IMR-90 (cell line): Measurements from ENCODE around the gene OR2T33. TPM values are rescaled to one million over a fixed set of nuclear protein-coding genes. Genes with fewer than 3 reads are reported as not detected.

Source experiments
- ATAC-seq: fragments of 200-7000 bp; cut with Tn5 transposase; 2 replicates; pipeline ENCODE4 v1.9.1; 2020; ENCODE audit warnings: low read depth, mild to moderate bottlenecking, moderate library complexity
- BruUV-seq: library from RNA; stranded (reverse); fragments of 400-500 nt; replicated peaks from 2 replicates; lab custom pipeline; 2021; lab: Mats Ljungman, UMichigan
- CTCF ChIA-PET: fragments of 300-600 bp; formaldehyde crosslinking; extraction: SDS; loops from one replicate; lab custom pipeline; 2021; ENCODE audit warnings: antibody characterized with exemption; lab: Yijun Ruan, JAX
- POLR2A ChIA-PET: fragments of 300-600 bp; sonication (Branson Sonifier 250); formaldehyde crosslinking; loops from one replicate; lab custom pipeline; 2022; ENCODE audit warnings: antibody characterized with exemption; ENCODE audit not compliant: unreplicated experiment; lab: Charles Lee
- DNase-seq: peaks from one replicate; pipeline ENCODE4 v3.0.0; 2013
- H2AFZ ChIP-seq: replicated peaks from 2 replicates; pipeline ENCODE3; 2013; ENCODE audit warnings: low read length, mild to moderate bottlenecking; ENCODE audit not compliant: poor library complexity
- H2AK5ac ChIP-seq: 2 replicates; pipeline ENCODE4 v1.6.1; 2013; ENCODE audit warnings: low read depth, low read length, inconsistent platforms
- H2AK9ac ChIP-seq: replicated peaks from 2 replicates; pipeline ENCODE3; 2013; ENCODE audit warnings: mild to moderate bottlenecking, low read depth, low read length, moderate library complexity; ENCODE audit not compliant: poor library complexity
- H2BK120ac ChIP-seq: 2 replicates; pipeline ENCODE4 v1.6.1; 2013; ENCODE audit warnings: low read depth, low read length, inconsistent platforms
- H2BK15ac ChIP-seq: 3 replicates; pipeline ENCODE4 v1.6.1; 2013; ENCODE audit warnings: low read depth, low read length, inconsistent platforms
- H2BK20ac ChIP-seq: 2 replicates; pipeline ENCODE4 v1.6.1; 2013; ENCODE audit warnings: low read depth, mild to moderate bottlenecking, inconsistent platforms, low read length, moderate library complexity
- H2BK5ac ChIP-seq: 2 replicates; pipeline ENCODE4 v1.6.1; 2013; ENCODE audit warnings: mild to moderate bottlenecking, low read depth, low read length, inconsistent platforms; ENCODE audit not compliant: poor library complexity, severe bottlenecking
- H3K14ac ChIP-seq: replicated peaks from 2 replicates; pipeline ENCODE4 v1.6.1; 2013; ENCODE audit warnings: low read depth, low read length, inconsistent platforms
- H3K18ac ChIP-seq: 2 replicates; pipeline ENCODE4 v1.6.1; 2013; ENCODE audit warnings: low read depth, low read length, control low read depth
- H3K23ac ChIP-seq: 2 replicates; pipeline ENCODE4 v1.6.1; 2013; ENCODE audit warnings: low read depth, low read length, inconsistent platforms
- H3K27ac ChIP-seq: 2 replicates; pipeline ENCODE4 v1.5.1; 2013; ENCODE audit warnings: mild to moderate bottlenecking, control low read depth, low read length; ENCODE audit not compliant: insufficient read depth
- H3K27me3 ChIP-seq: 2 replicates; pipeline ENCODE4 v1.6.1; 2013; ENCODE audit warnings: low read length; ENCODE audit not compliant: control insufficient read depth, insufficient read depth
- H3K36me3 ChIP-seq: 2 replicates; pipeline ENCODE4 v1.6.1; 2013; ENCODE audit warnings: low read length, mixed read lengths; ENCODE audit not compliant: control insufficient read depth, insufficient read depth
- H3K4ac ChIP-seq: 2 replicates; pipeline ENCODE4 v1.6.1; 2013; ENCODE audit warnings: low read depth, low read length, inconsistent platforms
- H3K4me1 ChIP-seq: 2 replicates; pipeline ENCODE4 v1.6.1; 2013; ENCODE audit warnings: low read length, mixed read lengths; ENCODE audit not compliant: control insufficient read depth, insufficient read depth
- H3K4me2 ChIP-seq: 2 replicates; pipeline ENCODE4 v1.6.1; 2013; ENCODE audit warnings: low read depth, mild to moderate bottlenecking, control low read depth, low read length, moderate library complexity
- H3K4me3 ChIP-seq: 2 replicates; pipeline ENCODE4 v1.5.1; 2013; ENCODE audit warnings: low read depth, mild to moderate bottlenecking, control low read depth, low read length, moderate library complexity; ENCODE audit not compliant: insufficient read depth
- H3K56ac ChIP-seq: 2 replicates; pipeline ENCODE4 v1.6.1; 2013; ENCODE audit warnings: low read length, inconsistent platforms; ENCODE audit not compliant: insufficient read depth; ENCODE audit errors: extremely low read depth
- H3K79me1 ChIP-seq, 2 experiments: 2 replicates each; pipeline ENCODE4 v1.6.1; 2013; ENCODE audit warnings: low read length in 2 of 2, inconsistent platforms in 1 of 2, low read depth in 1 of 2
- H3K9ac ChIP-seq: 2 replicates; pipeline ENCODE4 v1.6.1; 2013; ENCODE audit warnings: low read depth, low read length, control low read depth
- H3K9me1 ChIP-seq: 2 replicates; pipeline ENCODE4 v1.6.1; 2013; ENCODE audit warnings: low read length, inconsistent platforms; ENCODE audit not compliant: insufficient read depth
- H3K9me3 ChIP-seq: 2 replicates; pipeline ENCODE4 v1.6.1; 2013; ENCODE audit warnings: low read length; ENCODE audit not compliant: control insufficient read depth, insufficient read depth
- H4K20me1 ChIP-seq: 2 replicates; pipeline ENCODE4 v1.6.1; 2013; ENCODE audit warnings: low read length, inconsistent platforms; ENCODE audit not compliant: insufficient read depth
- H4K5ac ChIP-seq: 2 replicates; pipeline ENCODE4 v1.6.1; 2013; ENCODE audit warnings: mild to moderate bottlenecking, low read depth, low read length, control low read depth
- H4K8ac ChIP-seq, 2 experiments: 2 replicates each; pipeline ENCODE4 v1.6.1; 2013; ENCODE audit warnings: low read depth in 2 of 2, low read length in 2 of 2, control low read depth in 1 of 2, inconsistent platforms in 1 of 2
- H4K91ac ChIP-seq: 2 replicates; pipeline ENCODE4 v1.6.1; 2013; ENCODE audit warnings: low read depth, low read length, inconsistent platforms; ENCODE audit not compliant: insufficient read depth
- BHLHE40 ChIP-seq: fragments of 150-350 bp; IDR thresholded peaks from 2 replicates; pipeline ENCODE4 v1.6.1; 2016; ENCODE audit warnings: mild to moderate bottlenecking, low read depth, low read length
- CEBPB ChIP-seq: IDR thresholded peaks from 2 replicates; pipeline ENCODE4 v1.6.1; 2012; ENCODE audit warnings: low read depth, low read length, improper control_type of control experiment
- CHD1 ChIP-seq: IDR thresholded peaks from 2 replicates; pipeline ENCODE4 v1.6.1; 2012; ENCODE audit warnings: low read depth, low read length, improper control_type of control experiment
- CTCF ChIP-seq: conservative IDR thresholded peaks from 2 replicates; pipeline ENCODE4 v1.5.1; 2012; ENCODE audit warnings: mild to moderate bottlenecking, low read depth, low read length, improper control_type of control experiment
- ELK1 ChIP-seq: fragments of 150-350 bp; IDR thresholded peaks from 2 replicates; pipeline ENCODE4 v1.6.1; 2016; ENCODE audit warnings: low read depth, mild to moderate bottlenecking, low read length, moderate library complexity, borderline replicate concordance
- MAFK ChIP-seq: IDR thresholded peaks from 2 replicates; pipeline ENCODE4 v1.6.1; 2012; ENCODE audit warnings: low read depth, low read length, improper control_type of control experiment
- MAZ ChIP-seq: IDR thresholded peaks from 2 replicates; pipeline ENCODE4 v1.6.1; 2012; ENCODE audit warnings: low read depth, mild to moderate bottlenecking, low read length, improper control_type of control experiment, moderate library complexity, borderline replicate concordance
- MXI1 ChIP-seq: IDR thresholded peaks from 2 replicates; pipeline ENCODE4 v1.6.1; 2012; ENCODE audit warnings: low read depth, mild to moderate bottlenecking, low read length, moderate library complexity, borderline replicate concordance
- NFE2L2 ChIP-seq: fragments of 150-350 bp; IDR thresholded peaks from 2 replicates; pipeline ENCODE4 v1.6.1; 2016; ENCODE audit warnings: low read depth, mild to moderate bottlenecking, low read length
- POLR2A ChIP-seq: IDR thresholded peaks from 2 replicates; pipeline ENCODE4 v1.6.1; 2012; ENCODE audit warnings: mild to moderate bottlenecking, low read depth, low read length
- RAD21 ChIP-seq: IDR thresholded peaks from 2 replicates; pipeline ENCODE4 v1.6.1; 2012; ENCODE audit warnings: low read length, improper control_type of control experiment
- RCOR1 ChIP-seq: IDR thresholded peaks from 2 replicates; pipeline ENCODE4 v1.6.1; 2012; ENCODE audit warnings: mild to moderate bottlenecking, low read length, improper control_type of control experiment; ENCODE audit not compliant: insufficient replicate concordance
- RFX5 ChIP-seq: IDR thresholded peaks from 2 replicates; pipeline ENCODE4 v1.8.0; 2012; ENCODE audit warnings: low read depth, mild to moderate bottlenecking, low read length, moderate library complexity
- SMC3 ChIP-seq: fragments of 150-350 bp; IDR thresholded peaks from 2 replicates; pipeline ENCODE4 v1.6.1; 2016; ENCODE audit warnings: low read depth, mild to moderate bottlenecking, antibody characterized with exemption, low read length, moderate library complexity
- USF2 ChIP-seq: fragments of 150-350 bp; IDR thresholded peaks from 2 replicates; pipeline ENCODE4 v1.6.1; 2017; ENCODE audit warnings: mild to moderate bottlenecking, antibody characterized with exemption, low read length, low read depth
- WGBS, 2 experiments: methylation state at CpG; one replicate each; pipeline versions ENCODE4 v1.1.5 to v1.1.7; 2013; ENCODE audit warnings: missing lambda C conversion rate in 2 of 2; ENCODE audit not compliant: insufficient read length in 1 of 2; ENCODE audit errors: extremely low coverage in 2 of 2; 5-methylcytosine and 5-hydroxymethylcytosine counted together
- dilution Hi-C: fragments of 300-500 bp; cut with HindIII; formaldehyde crosslinking; loops from one replicate; pipeline ENCODE4 v1.14.3; 2018; ENCODE audit warnings: low sequenced_read_pairs; ENCODE audit not compliant: unreplicated experiment
- in situ Hi-C: fragments of 300-500 bp; cut with MboI; formaldehyde crosslinking; loops from 3 replicates; pipeline ENCODE4 v1.14.3; 2019; ENCODE audit warnings: low sequenced_read_pairs, inconsistent platforms, mixed read lengths
- intact Hi-C: fragments of 100-400 bp; cut with micrococcal nuclease; formaldehyde crosslinking; loops from 2 replicates; pipeline ENCODE4 v1.10.0; 2022
- polyA plus RNA-seq, 3 experiments: library from polyadenylated mRNA; depleted of rRNA; stranded (reverse); fragments of >200 nt; gene quantifications; 2 replicates each; pipeline ENCODE4 v1.2.3, GENCODE V29; 2012; ENCODE audit warnings: low replicate concordance in 1 of 3
- total RNA-seq: library from RNA; depleted of rRNA; stranded (reverse); fragments of >200 nt; gene quantifications from 2 replicates; pipeline ENCODE4 v1.2.3, GENCODE V29; 2012

The OR2T33 gene
- total and polyA plus RNA-seq, 2 of the 4 experiments (the other 2 are of a cell fraction): not detected

- Histone ChIP-seq H3K4me2 (no peak within 1 kb of the TSS), H2BK20ac (no peak within 1 kb of the TSS), H2BK5ac (no peak within 1 kb of the TSS), H2AK5ac (no peak within 1 kb of the TSS), H3K27ac (no peak within 1 kb of the TSS), H3K9ac (no peak within 1 kb of the TSS), H4K20me1 (no peaks in the 10 kb centered on the region), H2AK9ac (no peak within 1 kb of the TSS), H2BK15ac (no peak within 1 kb of the TSS), H3K27me3 (no peaks in the 10 kb centered on the region), H3K4ac (no peak within 1 kb of the TSS), H3K18ac (no peak within 1 kb of the TSS), H3K23ac (no peak within 1 kb of the TSS), H4K5ac (no peak within 1 kb of the TSS), H2AFZ (no peak within 1 kb of the TSS), H3K14ac (no peak within 1 kb of the TSS), H3K9me1 (no peaks in the 10 kb centered on the region), H3K36me3 (no peaks in the 10 kb centered on the region), H3K4me1 (no peaks in the 10 kb centered on the region), H3K4me3 (no peak within 1 kb of the TSS), H3K9me3 (peaks cover 2% of the 10 kb centered on the region; the same call in 1 of the 2 replicates), H3K56ac (no peak within 1 kb of the TSS), H4K8ac (no peak within 1 kb of the TSS), H3K79me1 (no peaks in the 10 kb centered on the region), H4K91ac (no peak within 1 kb of the TSS), H2BK120ac (no peak within 1 kb of the TSS)
- no peak for ATAC-seq
- WGBS, 2 experiments: no CpG with 5 or more reads among the region's 1 CpG
- no peak for DNase-seq
- dilution Hi-C loops: no loop called here
- ChIA-PET POLR2A (no interaction called here), CTCF (no interaction called here)
- intact Hi-C loops: no loop called here
- no peak for TF ChIP-seq RAD21
- TF ChIP-seq NFE2L2: no peak
- no peak for TF ChIP-seq MXI1
- no peak for TF ChIP-seq ELK1
- no peak for TF ChIP-seq BHLHE40
- no peak for TF ChIP-seq MAFK
- TF ChIP-seq CHD1: no peak
- TF ChIP-seq RFX5: no peak
- no peak for TF ChIP-seq USF2
- no peak for TF ChIP-seq SMC3
- no peak for TF ChIP-seq CTCF
- TF ChIP-seq CEBPB: no peak
- TF ChIP-seq MAZ: no peak
- no peak for TF ChIP-seq POLR2A
- TF ChIP-seq RCOR1: no peak
- in situ Hi-C loops: no loop called here
- BruUV-seq: no TSS peak
Observed at GRCh38 chr1:248324468-248324867, 46.7 kb upstream of the OR2T33 start, which contains the start of gene OR2M7. Gene OR2M7, minus strand, starts transcription at chr1:248324568. Its CDS starts 0 bp downstream, at chr1:248324568.
